Measurements from ENCODE around the gene ST8SIA6.

ST8SIA6 gene

GRCh38 chr10:17425584-17426262, 28.7 kb downstream of the ST8SIA6 start:
- Histone ChIP-seq H3K4me3 (ENCODE audit: low read depth, low read length) (no peak overlapping the region), H3K4me1 (ENCODE audit: control insufficient read depth, insufficient read depth, low read length) (no peaks in the 10 kb centered on the region), H3K27ac (ENCODE audit: extremely low read depth, low read depth, low read length) (no peak overlapping the region), H3K9me3 (ENCODE audit: control insufficient read depth, insufficient read depth, low read depth, low read length) (no peaks in the 10 kb centered on the region), H3K36me3 (ENCODE audit: control insufficient read depth in 2 of 2, insufficient read depth in 1 of 2, low read length in 2 of 2) (no peaks in the 10 kb centered on the region)
- CTCF ChIA-PET, result interaction anchor here (0.8 to 0.9 kb wide), 2 partner anchors 15 to 136 kb away, joined by 3 to 5 read pairs; no protein-coding TSS in a partner anchor
- TF ChIP-seq ZFHX2 (tag by site-specific recombination; conservative IDR thresholded peaks at IDR 0.05), result 0 out of 2 replicates have a peak, but pooled peaks have one; percentile 17
- peak; percentile 97 for TF ChIP-seq ZNF366 (tag by site-specific recombination; conservative IDR thresholded peaks at IDR 0.05)
- no peak for TF ChIP-seq ZNF544 (tag by site-specific recombination; IDR thresholded peaks at IDR 0.05)
- TF ChIP-seq ZIC2 (tag by site-specific recombination; IDR thresholded peaks at IDR 0.05), result peak; percentile 45; the same call in 1 of the 2 replicates
- POLR2A ChIA-PET, result no interaction called here

GRCh38 chr10:17423632-17424186, 30.7 kb downstream of the ST8SIA6 start:
- Histone ChIP-seq H3K27ac (ENCODE audit: extremely low read depth, low read depth, low read length) (no peak overlapping the region), H3K36me3 (ENCODE audit: control insufficient read depth in 2 of 2, insufficient read depth in 1 of 2, low read length in 2 of 2) (no peaks in the 10 kb centered on the region), H3K4me1 (ENCODE audit: control insufficient read depth, insufficient read depth, low read length) (no peaks in the 10 kb centered on the region), H3K9me3 (ENCODE audit: control insufficient read depth, insufficient read depth, low read depth, low read length) (no peaks in the 10 kb centered on the region), H3K4me3 (ENCODE audit: low read depth, low read length) (no peak overlapping the region)
- POLR2A ChIA-PET, result no interaction called here
- no peak for TF ChIP-seq GLIS2 (tag by site-specific recombination; IDR thresholded peaks at IDR 0.05)
- no peak for TF ChIP-seq TSHZ1 (tag by site-specific recombination; IDR thresholded peaks at IDR 0.05; ENCODE audit: borderline replicate concordance)
- no peak for TF ChIP-seq ZNF488 (tag by site-specific recombination; IDR thresholded peaks at IDR 0.05)
- no peak for TF ChIP-seq ZNF416 (tag by site-specific recombination; IDR thresholded peaks at IDR 0.05)
- no peak for TF ChIP-seq ZNF202 (tag by site-specific recombination; IDR thresholded peaks at IDR 0.05; ENCODE audit: borderline replicate concordance)
- TF ChIP-seq PRDM1 (tag by site-specific recombination; IDR thresholded peaks at IDR 0.05), result no peak
- TF ChIP-seq ZNF571 (tag by site-specific recombination; IDR thresholded peaks at IDR 0.05), result no peak
- no peak for TF ChIP-seq ZXDB (tag by site-specific recombination; IDR thresholded peaks at IDR 0.05)
- TF ChIP-seq ZNF473 (tag by site-specific recombination; IDR thresholded peaks at IDR 0.05), result no peak
- TF ChIP-seq ZNF302 (tag by site-specific recombination; IDR thresholded peaks at IDR 0.05; ENCODE audit: low read depth), result no peak
- TF ChIP-seq OVOL3 (tag by site-specific recombination; IDR thresholded peaks at IDR 0.05), result no peak
- TF ChIP-seq ZNF776 (tag by site-specific recombination; IDR thresholded peaks at IDR 0.05; ENCODE audit: borderline replicate concordance), result no peak
- no peak for TF ChIP-seq BCL11B (tag by site-specific recombination; IDR thresholded peaks at IDR 0.05; ENCODE audit: low read depth)
- no peak for TF ChIP-seq SP7 (tag by site-specific recombination; IDR thresholded peaks at IDR 0.05)
- no peak for TF ChIP-seq ZNF624 (tag by site-specific recombination; IDR thresholded peaks at IDR 0.05)
- no peak for TF ChIP-seq KLF8 (tag by site-specific recombination; IDR thresholded peaks at IDR 0.05)
- TF ChIP-seq ZNF157 (tag by site-specific recombination; IDR thresholded peaks at IDR 0.05), result no peak
- CTCF ChIA-PET, result interaction anchor here (2.0 kb wide), 1 partner anchor 15 kb away, joined by 8 read pairs; no protein-coding TSS in a partner anchor

Data from HEK293 (cell line).